Stimulated activated CD4-positive, alpha-beta T cell treated with anti-CD3 and anti-CD28 coated beads, Interleukin-4, amount 100 ng/mL, for 1 hour (primary cell): ENCODE results near the gene SLCO1B3.

Source experiments
- DNase-seq: peaks from one replicate; pipeline ENCODE4 v3.0.0-alpha.2; 2020

The SLCO1B3 gene

DNA sequence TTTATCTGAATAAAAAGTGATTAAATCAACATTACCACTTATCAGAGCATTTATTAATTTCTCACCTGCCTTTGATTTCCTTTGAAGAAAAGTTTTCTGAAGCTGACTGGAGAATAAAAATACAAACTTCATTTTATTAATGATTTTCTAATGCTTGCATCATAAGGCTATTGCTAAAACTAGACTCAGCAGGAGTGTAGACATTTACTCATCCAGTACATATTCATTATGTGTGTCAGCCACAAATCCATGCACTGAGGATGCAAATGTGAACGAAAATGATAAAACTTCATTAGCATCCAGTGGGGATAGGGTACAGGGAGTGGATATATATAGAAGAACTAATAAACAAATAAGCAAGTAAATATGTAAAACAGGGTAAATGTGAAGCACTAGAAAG, 74.6 kb downstream of the SLCO1B3 start:
- DNase-seq = no peak

DNA sequence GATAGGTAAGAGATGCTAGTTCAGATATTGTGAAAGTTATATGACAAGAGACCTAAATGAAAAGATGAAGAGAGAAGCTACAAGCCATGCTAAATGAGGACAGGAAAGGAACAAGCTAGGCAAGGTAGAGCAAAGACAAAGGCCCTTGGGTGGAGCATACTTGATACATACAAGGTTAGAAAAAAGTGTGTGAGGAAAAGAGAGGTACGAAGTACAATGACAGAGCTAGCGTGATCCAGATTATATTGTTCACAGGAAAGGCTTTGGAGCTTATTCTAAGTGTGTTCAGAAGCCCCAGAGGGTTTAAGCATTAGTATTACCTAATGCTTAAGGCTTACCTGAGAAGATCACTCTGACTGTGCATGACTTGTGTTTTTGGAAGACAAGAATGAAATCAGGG, 75.0 kb downstream of the SLCO1B3 start:
- no peak for DNase-seq

DNA sequence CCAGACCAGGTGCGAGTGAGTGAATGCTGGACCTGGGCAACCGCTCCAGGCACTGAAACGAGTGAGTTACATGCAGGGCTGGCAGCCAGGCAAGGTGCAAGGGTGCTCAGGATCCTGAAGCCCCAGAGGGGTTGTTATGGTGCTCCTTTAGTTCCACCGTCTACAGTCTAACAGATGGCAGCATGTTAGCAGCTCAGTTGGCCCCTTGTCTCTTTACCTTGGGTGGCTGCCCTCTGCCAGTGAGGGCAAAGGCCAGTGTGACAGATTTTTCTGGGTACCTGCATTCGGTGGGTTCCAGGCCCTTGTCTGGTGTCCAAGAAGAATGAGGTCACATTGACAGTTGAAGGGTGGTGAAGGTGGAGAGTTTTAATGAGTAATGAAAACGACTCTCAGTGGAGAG, 106.8 kb downstream of the SLCO1B3 start:
- no peak for DNase-seq

DNA sequence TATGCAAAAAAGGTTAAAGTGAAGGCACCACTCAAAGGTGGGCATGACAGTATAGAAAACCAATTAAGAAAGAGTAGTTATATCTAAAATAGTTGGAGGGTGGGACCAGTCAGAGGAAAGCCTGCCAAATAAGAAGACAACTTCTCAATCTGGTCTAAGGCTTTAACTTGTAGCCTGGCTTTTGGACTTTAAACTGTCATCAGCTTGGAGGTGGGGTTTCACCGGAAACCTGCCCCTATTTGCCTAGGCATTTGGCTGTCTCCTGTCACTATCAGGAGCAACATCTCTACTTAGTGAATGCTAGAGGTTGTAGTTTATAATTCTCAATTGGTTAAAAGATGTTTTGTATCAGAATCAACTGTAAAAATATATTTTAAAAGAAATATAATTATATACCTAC, 107.3 kb downstream of the SLCO1B3 start:
- DNase-seq = no peak

DNA sequence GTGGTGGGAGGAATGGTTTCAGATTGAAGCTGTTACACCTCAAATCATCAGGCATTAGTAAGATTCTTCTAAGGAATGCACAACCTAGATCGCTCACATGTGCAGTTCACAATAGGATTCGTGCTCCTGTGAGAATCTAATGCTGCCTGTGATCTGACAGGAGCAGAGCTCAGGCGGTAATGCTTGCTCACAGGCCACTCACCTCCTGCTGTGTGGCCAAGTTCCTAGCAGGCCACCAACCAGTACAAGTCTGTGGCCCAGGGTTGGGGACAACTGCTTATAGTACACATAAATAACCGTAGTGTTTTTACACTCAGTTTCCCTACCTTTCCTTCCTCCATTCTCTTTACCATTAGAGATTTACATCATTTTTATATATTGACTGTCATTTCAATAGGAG, 121.4 kb downstream of the SLCO1B3 start:
- no peak for DNase-seq

DNA sequence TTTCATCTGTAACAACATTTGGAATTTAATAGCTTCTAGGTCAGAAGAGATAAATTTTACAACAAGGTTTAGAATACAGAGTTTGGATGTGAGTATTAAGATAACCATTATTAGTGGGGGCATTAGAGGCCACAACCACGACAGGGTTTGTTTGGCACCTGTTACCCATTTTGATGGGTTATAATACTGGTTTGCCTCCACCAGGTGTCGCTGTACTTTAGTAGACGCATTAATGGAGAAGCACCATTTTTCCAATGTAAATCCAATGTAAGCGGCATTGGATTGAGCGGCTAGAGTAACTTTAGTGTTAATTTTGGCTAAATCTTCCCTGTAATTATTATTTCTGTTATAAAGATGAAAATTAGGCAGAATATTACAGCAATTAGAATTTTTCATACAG, 136.2 kb downstream of the SLCO1B3 start:
- no peak for DNase-seq

DNA sequence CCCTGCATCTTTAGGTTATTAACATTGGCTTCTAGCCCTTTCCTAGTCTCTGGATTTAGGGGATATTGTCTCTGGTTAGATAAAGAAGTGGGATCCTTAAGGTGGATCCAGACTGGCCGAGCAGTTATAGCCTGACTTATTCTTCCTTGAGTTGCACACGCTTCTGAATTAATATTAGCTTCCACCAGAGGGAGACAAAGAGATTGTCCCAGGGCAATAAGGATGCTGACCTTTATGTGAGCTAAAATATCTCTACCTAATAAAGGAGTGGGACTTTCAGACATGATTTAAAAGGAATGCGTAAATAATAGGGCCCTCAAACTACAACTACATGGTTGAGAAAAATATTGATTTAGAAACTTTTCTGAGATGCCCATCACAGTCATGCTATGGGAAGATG, 139.7 kb downstream of the SLCO1B3 start:
- no peak for DNase-seq

DNA sequence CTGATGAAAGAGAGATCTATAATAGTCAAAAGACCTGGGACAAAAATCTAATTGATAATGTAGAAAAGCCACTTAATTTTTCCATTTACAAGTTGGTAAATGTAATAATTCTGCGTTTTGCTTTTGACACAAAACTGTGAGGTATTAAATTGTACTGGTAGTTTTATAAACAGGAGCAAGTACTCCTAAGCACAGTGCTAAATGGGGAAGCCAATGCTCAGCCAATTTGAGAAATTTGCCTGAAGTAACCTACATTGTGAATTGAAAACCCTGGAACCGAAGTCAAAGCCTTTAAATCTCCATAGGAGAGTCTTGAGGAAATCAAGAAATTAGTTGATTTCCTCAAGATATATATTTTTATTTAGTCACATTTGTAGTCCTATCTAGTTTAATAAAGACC, 152.8 kb downstream of the SLCO1B3 start:
- DNase-seq = no peak

DNA sequence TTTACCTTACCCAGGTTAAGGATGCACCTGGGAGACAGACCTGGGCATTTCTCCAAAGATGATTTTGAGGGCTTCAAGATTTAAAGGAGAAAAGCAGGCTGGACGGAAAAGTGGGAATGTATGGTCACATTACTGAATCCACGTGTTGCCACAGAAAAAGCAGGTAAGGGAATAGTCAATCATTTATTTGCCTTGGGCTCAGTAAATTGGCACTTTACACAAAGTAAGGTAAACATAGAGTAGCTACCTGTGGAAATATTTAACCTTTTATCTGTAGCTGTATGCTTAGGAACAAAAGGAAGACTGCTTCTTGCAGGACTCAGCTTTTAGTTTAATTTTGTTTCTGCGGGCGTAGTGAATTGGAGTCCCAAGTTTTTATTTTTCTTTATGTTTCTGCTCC, 153.3 kb downstream of the SLCO1B3 start:
- DNase-seq = no peak
